Activated CD4-positive, CD25-positive, alpha-beta regulatory T cell (primary cell): ENCODE data around the gene CALHM4.

Source experiments
- DNase-seq, 4 experiments: peaks; one replicate each; lab custom pipeline; 2025; lab: John Stamatoyannopoulos, UW

CALHM4 gene

GRCh38 chr6:116542426-116542825 lies 11.1 kb upstream of the CALHM4 start:
- no peak for DNase-seq

GRCh38 chr6:116543149-116543548 lies 10.4 kb upstream of the CALHM4 start:
- no peak for DNase-seq

GRCh38 chr6:116545651-116546050 lies 7.9 kb upstream of the CALHM4 start, which contains the start of gene TRAPPC3L:
Gene TRAPPC3L (minus strand): TSS chr6:116545684. CDS start chr6:116545514, 170 bp downstream.
- no peak for DNase-seq

GRCh38 chr6:116547358-116547757 lies 6.2 kb upstream of the CALHM4 start:
- DNase-seq: no peak

- no peak for DNase-seq
Observed at GRCh38 chr6:116550796-116551195, 2.8 kb upstream of the CALHM4 start.

- no peak for DNase-seq
Observed at GRCh38 chr6:116556065-116556464, 2.5 kb downstream of the CALHM4 start.

GRCh38 chr6:116556814-116557415 lies 3.4 kb downstream of the CALHM4 start:
- no peak for DNase-seq

- no peak for DNase-seq
Observed at GRCh38 chr6:116557893-116558292, 4.3 kb downstream of the CALHM4 start.

GRCh38 chr6:116560130-116560529 lies 6.6 kb downstream of the CALHM4 start:
- DNase-seq: no peak

GRCh38 chr6:116561377-116562018 lies 7.9 kb downstream of the CALHM4 start:
- peak; percentile 16 to 58 (median 23) for DNase-seq

GRCh38 chr6:116562019-116562403 lies 8.5 kb downstream of the CALHM4 start:
- DNase-seq: no peak

GRCh38 chr6:116562614-116563013 lies 9.1 kb downstream of the CALHM4 start:
- no peak for DNase-seq

GRCh38 chr6:116563830-116564229 lies 10.3 kb downstream of the CALHM4 start:
- no peak for DNase-seq

GRCh38 chr6:116564311-116564710 lies 10.8 kb downstream of the CALHM4 start:
- DNase-seq: no peak

GRCh38 chr6:116564921-116565872 lies 11.6 kb downstream of the CALHM4 start:
- no peak for DNase-seq

- DNase-seq: no peak
Observed at GRCh38 chr6:116568111-116568510, 14.6 kb downstream of the CALHM4 start.

GRCh38 chr6:116568821-116569755 lies 15.5 kb downstream of the CALHM4 start:
- DNase-seq: no peak

GRCh38 chr6:116570856-116571682 lies 17.5 kb downstream of the CALHM4 start, which contains the start of gene RWDD1:
Gene RWDD1 (plus strand): TSS chr6:116571504. CDS start chr6:116571583, 79 bp downstream.
- peak; percentile 91 to 98 (median 94) for DNase-seq

GRCh38 chr6:116571683-116572000 lies 18.1 kb downstream of the CALHM4 start:
- DNase-seq: no peak

GRCh38 chr6:116572162-116572561 lies 18.6 kb downstream of the CALHM4 start:
- no peak for DNase-seq

GRCh38 chr6:116575227-116575626 lies 21.7 kb downstream of the CALHM4 start:
- DNase-seq: no peak
